Right lobe of liver (tissue), 6 donors: ENCODE measurements around the gene CHPF. TPM values are rescaled to one million over a fixed set of nuclear protein-coding genes. Genes with fewer than 3 reads are reported as not detected.

Source experiments
- ATAC-seq, 4 donors: fragments of 200-7000 bp; cut with Tn5 transposase; one replicate each; pipeline ENCODE4 v1.9.1; 2020; ENCODE audit warnings: mild to moderate bottlenecking in 4 of 4, moderate library complexity in 4 of 4
- DNase-seq, 3 donors: peaks; one replicate each; pipeline ENCODE4 v3.0.0-alpha.2; 2020
- H3K27ac ChIP-seq, 3 donors: fragments of 200-600 bp; one replicate each; pipeline ENCODE4 v1.8.0; 2022
- H3K27me3 ChIP-seq, 2 donors: fragments of 200-600 bp; one replicate each; pipeline ENCODE4 v1.8.0; 2022
- H3K36me3 ChIP-seq, 4 donors: fragments of 200-600 bp; sonication (generic) in 1 of 4; one replicate each; pipeline versions ENCODE4 v1.5.1 to v1.8.0; 2017 to 2022; ENCODE audit warnings: control low read depth in 1 of 4
- H3K4me1 ChIP-seq, 4 donors: fragments of 200-600 bp; sonication (generic) in 1 of 4; one replicate each; pipeline versions ENCODE4 v1.5.1 to v1.8.0; 2017 to 2022; ENCODE audit warnings: control low read depth in 1 of 4
- H3K4me3 ChIP-seq, 3 donors: fragments of 200-600 bp; one replicate each; pipeline ENCODE4 v1.8.0; 2022
- H3K9me3 ChIP-seq, 4 donors: fragments of 200-600 bp; sonication (generic) in 1 of 4; one replicate each; pipeline versions ENCODE4 v1.5.1 to v1.8.0; 2017 to 2022; ENCODE audit warnings: control low read depth in 1 of 4
- CTCF ChIP-seq, 4 donors: fragments of 200-600 bp in 3 of 4; fragments of 450-650 bp in 1 of 4; IDR thresholded peaks; one replicate each; pipeline versions ENCODE4 v1.5.1 to v1.8.0; 2016 to 2022; ENCODE audit warnings: antibody characterized with exemption in 4 of 4, mild to moderate bottlenecking in 2 of 4
- POLR2A ChIP-seq: fragments of 450-650 bp; IDR thresholded peaks from one replicate; pipeline ENCODE4 v1.6.1; 2017; ENCODE audit warnings: antibody characterized with exemption, mild to moderate bottlenecking
- WGBS: methylation state at CpG from one replicate; pipeline ENCODE4 v1.1.6; 2018; ENCODE audit warnings: low coverage, low lambda C conversion rate; ENCODE audit not compliant: insufficient coverage; ENCODE audit errors: missing lambda C conversion rate; 5-methylcytosine and 5-hydroxymethylcytosine counted together
- intact Hi-C, 2 donors: fragments of 100-400 bp; cut with DNase I; formaldehyde crosslinking; loops; one replicate each; pipeline versions ENCODE4 v1.11.2 to v1.14.1; 2022
- total RNA-seq, 6 experiments: library from RNA; depleted of rRNA in 2 of 6; stranded (reverse); fragments of >200 nt in 2 of 6; fragmentation: NEBNext Ultra II Directional in 3 of 6; extraction: Animal tissue kit (Norgen Biotek cat#: 25700) in 3 of 6; gene quantifications; one replicate each; pipeline versions ENCODE4 v1.1.0 to v1.2.4, GENCODE V29; 2016 to 2023
- donor health status: DM: no; HTN: yes; CAD: no.
- donor health status: DM: no; HTN: no; CAD: no.
- donor health status: DM: no; HTN: no; CAD: no.
- donor health status: DM: no; HTN: yes; CAD: no.
- donor health status: DM: no; HTN: yes; CAD: no.

Gene CHPF
- total RNA-seq, 6 experiments from 2014 or later = 33.2 to 183 (median 39.6) TPM

GRCh38 chr2:219554350-219554749 is 10.7 kb upstream of the CHPF start:
- no peaks in the 10 kb centered on the region for H3K27me3 ChIP-seq
- TF ChIP-seq CTCF (IDR thresholded peaks at IDR 0.05) (no peak), POLR2A (no peak)
- H3K4me3 ChIP-seq = no peak overlapping the region
- intact Hi-C loops = no loop called here
- no peaks in the 10 kb centered on the region for H3K9me3 ChIP-seq
- ATAC-seq (no peak), DNase-seq (no peak)
- H3K36me3 ChIP-seq = no peaks in the 10 kb centered on the region
- 90% methylated on average over 2 of the region's 15 CpGs for WGBS
- peaks cover 0 to 10% (median 0%) of the 10 kb centered on the region in 4 donors for H3K4me1 ChIP-seq
- no peak overlapping the region for H3K27ac ChIP-seq

- ATAC-seq = no peak
- no peak for DNase-seq
- intact Hi-C loops = no loop called here
- 83% methylated on average over 9 of the region's 12 CpGs for WGBS
- no peaks in the 10 kb centered on the region for H3K27me3 ChIP-seq
- peaks cover 0 to 10% (median 0%) of the 10 kb centered on the region in 4 donors for H3K4me1 ChIP-seq
- H3K27ac ChIP-seq = no peak overlapping the region
- no peak overlapping the region for H3K4me3 ChIP-seq
- H3K36me3 ChIP-seq = no peaks in the 10 kb centered on the region
- H3K9me3 ChIP-seq = no peaks in the 10 kb centered on the region
- TF ChIP-seq POLR2A (no peak), CTCF (IDR thresholded peaks at IDR 0.05) (no peak)
Measured at GRCh38 chr2:219553463-219553963, 9.9 kb upstream of the CHPF start.

GRCh38 chr2:219553168-219553417 is 9.5 kb upstream of the CHPF start:
- H3K4me3 ChIP-seq = peak overlapping the region; percentile 52 to 65 (median 65)
- peaks cover 0 to 10% (median 0%) of the 10 kb centered on the region in 4 donors for H3K4me1 ChIP-seq
- no peaks in the 10 kb centered on the region for H3K36me3 ChIP-seq
- WGBS = 33% methylated on average over 4 of the region's 7 CpGs
- TF ChIP-seq POLR2A (no peak), CTCF (IDR thresholded peaks at IDR 0.05) (no peak)
- intact Hi-C loops = no loop called here
- ATAC-seq (no peak), DNase-seq (no peak)
- H3K27ac ChIP-seq = no peak overlapping the region
- no peaks in the 10 kb centered on the region for H3K27me3 ChIP-seq
- no peaks in the 10 kb centered on the region for H3K9me3 ChIP-seq

GRCh38 chr2:219552382-219553167 is 9.0 kb upstream of the CHPF start:
- H3K4me3 ChIP-seq = peak overlapping the region; percentile 52 to 65 (median 65)
- no peak for TF ChIP-seq POLR2A
- no peak for TF ChIP-seq CTCF (IDR thresholded peaks at IDR 0.05)
- 3% methylated on average over 15 of the region's 99 CpGs for WGBS

More at GRCh38 chr2:219552382-219553167, 9.0 kb upstream of the CHPF start:
- no peaks in the 10 kb centered on the region for H3K36me3 ChIP-seq
- H3K27ac ChIP-seq = no peak overlapping the region
- H3K27me3 ChIP-seq = no peaks in the 10 kb centered on the region
- ATAC-seq (peak; percentile 94 to 97 (median 96)), DNase-seq (peak; percentile 86 to 90 (median 87))
- H3K4me1 ChIP-seq = peaks cover 0 to 10% (median 0%) of the 10 kb centered on the region in 4 donors
- intact Hi-C loops = no loop called here
- no peaks in the 10 kb centered on the region for H3K9me3 ChIP-seq
